NCI-H1694 (cell line): ENCODE data around the gene VAV1.
"Not testable (repeated sequence)": the region's sequence is repeated elsewhere in the genome, so short reads cannot be mapped to it uniquely, and the experiment has no call there.

Source experiments
- DNase-seq: peaks from one replicate; lab custom pipeline; 2025; lab: John Stamatoyannopoulos, UW

The VAV1 gene

DNA sequence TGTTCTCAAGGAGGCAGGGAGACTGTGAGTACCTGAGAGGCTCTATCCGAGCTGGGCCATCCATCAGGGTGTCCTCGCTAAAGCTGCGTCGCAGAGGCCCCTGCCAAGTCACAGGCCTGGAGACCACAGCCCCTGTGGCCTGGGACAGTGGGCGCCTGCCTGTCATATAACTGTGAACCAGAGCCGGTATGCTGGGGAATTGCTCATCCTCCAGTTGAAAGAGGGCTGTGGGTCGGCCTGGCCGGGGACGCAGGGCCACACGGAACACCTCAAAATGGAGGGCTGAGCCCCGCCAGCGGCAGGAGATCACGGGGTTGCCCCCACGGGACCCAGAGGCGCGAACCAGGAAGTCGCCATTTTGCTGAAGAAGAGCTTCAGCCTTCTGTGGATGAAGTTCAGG, 11.9 kb upstream of the VAV1 start:
- DNase-seq, result no peak

DNA sequence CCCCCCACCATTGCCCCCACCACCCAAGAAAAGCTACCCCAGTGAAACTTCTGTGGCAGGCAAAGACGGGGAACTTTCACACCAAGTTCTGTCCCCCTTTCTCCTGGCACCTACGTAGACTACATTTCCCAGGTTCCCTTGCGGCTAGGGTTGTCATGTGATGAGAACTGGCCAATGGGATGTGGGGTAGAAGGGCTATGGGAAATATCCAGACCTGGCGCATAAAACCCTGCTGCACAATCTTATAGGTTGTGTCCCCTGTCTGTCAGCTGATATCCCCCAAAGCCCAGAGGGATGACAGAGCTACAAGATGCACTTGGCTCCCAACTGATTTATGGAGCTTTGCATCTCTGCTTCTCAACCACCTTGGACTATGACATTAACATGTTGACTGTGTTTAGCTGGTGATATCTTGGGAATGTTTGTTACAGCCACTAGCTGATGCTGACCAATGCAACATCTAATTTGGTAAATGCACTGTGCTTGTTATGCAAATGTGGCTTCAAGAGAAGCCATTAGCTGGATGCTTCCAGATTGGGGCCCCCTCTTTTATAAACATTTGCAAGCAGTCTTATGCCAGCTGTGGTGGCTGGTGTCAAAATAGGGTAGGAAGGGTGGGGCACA, 11.3 kb upstream of the VAV1 start:
- DNase-seq, result no peak

DNA sequence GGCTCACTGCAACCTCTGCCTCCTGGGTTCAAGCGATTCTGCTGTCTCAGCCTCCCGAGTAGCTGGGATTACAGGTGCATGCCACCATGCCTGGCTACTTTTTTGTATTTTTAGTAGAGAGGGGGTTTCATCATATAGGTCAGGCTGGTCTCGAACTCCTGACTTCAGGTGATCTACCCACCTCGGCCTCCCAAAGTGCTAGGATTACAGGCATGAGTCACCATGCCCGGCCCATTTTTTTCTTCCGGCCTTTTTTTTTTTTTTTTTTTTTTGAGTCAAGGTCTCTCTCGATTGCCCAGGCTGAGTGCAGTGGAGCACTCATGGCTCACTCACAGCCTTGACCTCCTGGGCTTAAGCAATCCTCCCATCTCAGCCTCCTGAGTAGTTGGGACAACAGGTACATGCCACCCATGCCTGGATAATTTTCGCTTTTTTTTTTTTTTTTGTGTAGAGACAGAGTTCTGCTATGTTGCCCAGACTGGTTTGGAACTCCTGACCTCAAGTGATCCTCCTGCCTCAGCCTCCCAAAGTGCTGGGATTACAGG, 10.2 kb upstream of the VAV1 start:
- DNase-seq, result not testable (repeated sequence)

GRCh38 chr19:6765738-6766356, 6.7 kb upstream of the VAV1 start:
- no peak for DNase-seq

- no peak for DNase-seq
Observed at GRCh38 chr19:6766357-6767080, 6.0 kb upstream of the VAV1 start.

- DNase-seq, result no peak
Observed at GRCh38 chr19:6767081-6767356, 5.5 kb upstream of the VAV1 start.

DNA sequence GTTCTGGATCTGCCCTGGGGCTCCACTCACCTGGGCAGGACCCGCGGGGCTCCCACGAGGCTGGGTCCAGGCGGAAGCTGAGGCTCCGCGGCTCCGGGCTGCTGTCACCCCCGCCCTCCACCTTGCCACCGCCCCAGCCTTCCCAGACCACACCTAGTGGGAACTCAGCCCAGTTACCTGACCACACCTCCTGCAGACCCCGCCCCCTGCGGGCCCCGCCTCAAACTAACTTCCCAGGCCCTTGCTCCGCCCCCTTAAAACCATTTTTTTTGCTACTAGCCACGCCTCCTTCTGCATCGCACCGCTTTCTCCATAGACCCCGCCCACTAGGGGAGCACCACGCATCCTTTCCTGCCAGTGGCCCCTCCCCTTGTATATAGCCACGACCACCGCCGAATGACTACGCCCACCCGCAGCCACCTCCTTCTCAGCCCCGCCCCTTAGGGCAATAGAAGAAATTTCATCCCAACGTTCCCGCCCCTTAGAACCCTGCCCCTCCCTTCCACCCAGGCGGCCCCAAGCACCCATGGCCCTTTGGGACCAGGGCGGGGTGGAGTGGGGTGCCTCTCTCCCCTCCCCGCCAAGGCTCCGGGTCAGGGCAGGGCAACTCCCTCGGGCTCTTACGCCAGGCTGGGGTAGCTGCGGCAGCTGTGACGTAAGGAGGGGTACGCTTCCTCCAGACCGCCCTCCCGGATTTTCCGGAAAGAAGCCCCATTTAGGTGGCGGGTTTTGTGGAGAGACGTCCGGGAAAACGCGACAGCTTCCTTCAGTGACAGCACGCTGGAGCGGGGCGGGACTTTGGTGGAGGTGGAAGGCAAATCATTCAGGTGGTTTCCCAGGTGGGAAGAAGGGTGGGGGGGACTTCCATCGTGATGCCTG, 4.9 kb upstream of the VAV1 start, which contains the start of gene SH2D3A:
Gene SH2D3A, minus strand, starts transcription at position 79 of the 879 bp plus-strand sequence. CDS start 3,687 bp downstream, outside the sequence.
- DNase-seq, result no peak

GRCh38 chr19:6768236-6768785, 4.2 kb upstream of the VAV1 start:
- DNase-seq, result no peak

- no peak for DNase-seq
Observed at GRCh38 chr19:6769006-6769619, 3.4 kb upstream of the VAV1 start.

GRCh38 chr19:6771648-6772027, 870 bp upstream of the VAV1 start:
- DNase-seq, result not testable (repeated sequence)

GRCh38 chr19:6772866-6773322, 386 bp downstream of the VAV1 start:
- no peak for DNase-seq

DNA sequence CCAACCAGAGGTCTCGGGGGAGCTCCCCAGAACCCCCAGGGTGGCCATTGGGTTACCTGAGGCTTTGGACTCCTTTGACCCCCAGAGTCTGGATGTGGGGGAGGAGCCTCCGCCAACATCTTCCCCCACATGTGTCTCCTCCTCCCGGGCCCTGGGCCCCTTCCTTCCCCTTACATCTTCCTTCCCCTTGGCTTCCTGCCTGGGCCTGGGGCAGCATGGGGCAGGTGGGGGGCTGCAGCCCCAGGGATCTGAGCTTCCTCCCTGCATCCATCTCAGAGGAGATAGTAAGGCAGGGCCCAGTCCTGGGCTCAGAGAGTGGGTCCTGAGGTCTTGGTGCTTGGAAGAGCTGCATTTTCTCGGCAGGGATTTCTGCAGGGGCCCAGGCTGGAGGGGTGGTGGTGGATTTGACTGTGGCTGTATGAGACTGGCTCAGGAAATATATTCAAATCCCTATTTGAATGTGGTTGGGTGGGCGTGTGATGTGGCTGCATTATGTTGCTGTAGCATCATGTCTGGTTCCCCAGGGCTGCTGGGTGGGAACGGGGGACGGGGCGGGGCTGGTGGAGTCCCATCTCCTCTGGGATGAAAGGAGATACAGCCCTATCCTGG, 919 bp downstream of the VAV1 start:
- no peak for DNase-seq

- no peak for DNase-seq
Observed at GRCh38 chr19:6774821-6775707, 2.6 kb downstream of the VAV1 start.

DNA sequence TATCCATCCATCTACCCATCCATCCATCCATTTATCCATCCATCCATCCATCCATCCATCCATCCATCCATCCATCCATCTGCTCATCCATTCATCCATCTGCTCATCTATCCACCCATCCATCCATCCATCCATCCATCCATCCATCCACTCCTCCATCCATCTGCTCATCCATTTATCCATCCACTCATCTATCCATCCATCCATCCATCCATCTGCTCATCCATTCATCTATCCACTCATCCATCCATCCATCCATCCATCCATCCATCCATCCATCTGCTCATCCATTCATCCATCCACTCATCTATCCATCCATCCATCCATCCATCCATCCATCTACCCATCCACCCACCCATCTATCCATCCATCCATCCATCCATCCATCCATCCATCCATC, 3.5 kb downstream of the VAV1 start:
- not testable (repeated sequence) for DNase-seq

DNA sequence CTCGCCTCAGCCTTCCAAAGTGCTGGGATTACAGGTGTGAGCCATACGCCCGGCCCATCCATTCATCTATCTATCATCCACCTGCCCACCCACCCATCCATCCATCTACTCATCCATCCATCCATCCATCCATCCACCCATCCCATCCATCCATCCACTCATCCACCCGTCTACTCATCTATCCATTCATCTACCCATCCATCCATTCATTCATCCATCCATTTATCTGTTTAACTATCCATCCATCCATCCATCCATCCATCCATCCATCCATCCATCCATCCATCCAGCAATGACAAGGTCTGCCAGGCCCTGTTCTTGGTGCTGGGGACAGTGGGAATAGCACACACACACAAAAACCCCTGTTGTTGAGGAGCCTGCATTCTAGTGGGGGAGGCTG, 4.5 kb downstream of the VAV1 start:
- DNase-seq, result no peak

GRCh38 chr19:6777434-6777833, 4.9 kb downstream of the VAV1 start:
- DNase-seq, result no peak

- DNase-seq, result no peak
Observed at GRCh38 chr19:6778386-6778785, 5.9 kb downstream of the VAV1 start.

DNA sequence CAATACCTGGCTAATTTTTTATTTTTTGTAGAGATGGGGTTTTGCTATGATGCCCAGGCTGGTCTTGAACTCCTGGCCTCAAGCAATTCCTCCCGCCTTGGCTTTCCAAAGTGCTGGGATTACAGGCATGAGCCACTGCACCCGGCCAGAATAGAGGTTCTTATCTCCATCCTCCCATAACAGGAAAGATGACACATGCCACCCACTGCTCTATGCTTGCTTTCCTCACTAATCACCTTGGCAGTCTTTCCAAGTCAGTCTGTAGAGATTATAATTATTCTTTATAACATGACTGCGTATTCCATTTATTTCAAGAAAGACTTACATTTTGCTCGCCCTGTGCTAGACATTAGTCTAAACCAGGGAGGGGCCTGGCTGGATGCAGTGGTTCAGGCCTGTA, 6.7 kb downstream of the VAV1 start:
- DNase-seq, result no peak

- no peak for DNase-seq
Observed at GRCh38 chr19:6787393-6787792, 14.9 kb downstream of the VAV1 start.

GRCh38 chr19:6788896-6789295, 16.4 kb downstream of the VAV1 start:
- DNase-seq, result no peak
